A549 (cell line): Measurements from ENCODE around the gene PLD5. TPM values are rescaled to one million over a fixed set of nuclear protein-coding genes. Genes with fewer than 3 reads are reported as not detected.

Experiments used
- ATAC-seq, 2 experiments: fragments of 200-7000 bp in 1 of 2; fragments of >200 bp in 1 of 2; cut with Nextera tagmentation in 1 of 2; cut with Tn5 transposase in 1 of 2; 3 replicates each; pipeline versions ENCODE4 v1.8.0 to v1.9.1; 2018 to 2020; ENCODE audit warnings: mild to moderate bottlenecking in 1 of 2, moderate library complexity in 1 of 2
- CTCF ChIA-PET: fragments of 300-600 bp; sonication (Branson Sonifier 250); formaldehyde crosslinking; extraction: SDS; loops from one replicate; lab custom pipeline; 2021; ENCODE audit warnings: antibody characterized with exemption, inconsistent platforms; lab: Yijun Ruan, JAX
- POLR2A ChIA-PET: fragments of 350-600 bp; formaldehyde crosslinking; extraction: SDS; loops from one replicate; lab custom pipeline; 2021; ENCODE audit warnings: antibody characterized with exemption, inconsistent platforms; lab: Yijun Ruan, JAX
- DNase-seq, 2 experiments: peaks; one replicate each; pipeline versions ENCODE4 v3.0.0 to v3.0.0-alpha.2; 2011 to 2016; ENCODE audit warnings: low read depth in 1 of 2, low spot score in 1 of 2
- FAIRE-seq: peaks from 2 replicates; lab custom pipeline; 2011; peaks lifted over from hg19 to GRCh38; lab: Jason Lieb, UNC
- H3K27ac ChIP-seq, 2 experiments: fragments of >200 bp; sonication (Bioruptor Twin); formaldehyde crosslinking; 3 replicates each; pipeline ENCODE4 v1.5.1; 2016 to 2017
- H3K4me1 ChIP-seq: fragments of >200 bp; sonication (Bioruptor Twin); formaldehyde crosslinking; 3 replicates; pipeline ENCODE4 v1.6.1; 2016
- H3K4me2 ChIP-seq: fragments of >200 bp; sonication (Bioruptor Twin); formaldehyde crosslinking; 3 replicates; pipeline ENCODE4 v1.6.1; 2016
- H3K4me3 ChIP-seq: fragments of >200 bp; sonication (Bioruptor Twin); formaldehyde crosslinking; 3 replicates; pipeline ENCODE4 v1.5.1; 2016
- H3K9me3 ChIP-seq: fragments of >200 bp; sonication (Bioruptor Twin); formaldehyde crosslinking; 3 replicates; pipeline ENCODE4 v1.6.1; 2016
- BCL3 ChIP-seq: fragments of >200 bp; sonication (Bioruptor Twin); formaldehyde crosslinking; IDR thresholded peaks from 3 replicates; pipeline ENCODE4 v1.6.1; 2016
- BHLHE40 ChIP-seq: IDR thresholded peaks from 2 replicates; pipeline ENCODE4 v1.6.1; 2012; ENCODE audit warnings: low read depth, low read length, inconsistent platforms
- CBX2 ChIP-seq: fragments of 200-600 bp; sonication (generic); IDR thresholded peaks from 2 replicates; pipeline ENCODE4 v1.6.1; 2016; ENCODE audit warnings: low read depth, mild to moderate bottlenecking, borderline replicate concordance
- EHMT2 ChIP-seq: fragments of 200-600 bp; sonication (generic); IDR thresholded peaks from 2 replicates; pipeline ENCODE4 v1.6.1; 2016; ENCODE audit warnings: antibody characterized with exemption, low read depth, mild to moderate bottlenecking, moderate library complexity
- ELK1 ChIP-seq: fragments of 150-350 bp; IDR thresholded peaks from 2 replicates; pipeline ENCODE4 v1.6.1; 2014; ENCODE audit warnings: low read depth, mild to moderate bottlenecking, low read length
- EP300 ChIP-seq, 2 experiments: fragments of >200 bp; sonication (Bioruptor Twin); formaldehyde crosslinking; IDR thresholded peaks; 2 replicates in 1 of 2; 3 replicates in 1 of 2; pipeline ENCODE4 v1.6.1; 2016 to 2017
- ESRRA ChIP-seq: fragments of 150-350 bp; IDR thresholded peaks from 2 replicates; pipeline ENCODE4 v1.6.1; 2014; ENCODE audit warnings: mild to moderate bottlenecking, low read length, borderline replicate concordance
- FOSL2 ChIP-seq, 2 experiments: fragments of 450-650 bp in 1 of 2; fragments of >200 bp in 1 of 2; sonication (Bioruptor Twin) in 1 of 2; formaldehyde crosslinking; IDR thresholded peaks; 2 replicates each; pipeline versions ENCODE4 v1.5.0 to v1.6.1; 2016 to 2020; ENCODE audit warnings: mild to moderate bottlenecking in 1 of 2, moderate library complexity in 1 of 2
- FOXS1 ChIP-seq: fragments of 250-450 bp; sonication (Bioruptor Pico); IDR thresholded peaks from 2 replicates; pipeline ENCODE4 v1.5.0; 2020; ENCODE audit warnings: mild to moderate bottlenecking, moderate library complexity
- GATA3 ChIP-seq: IDR thresholded peaks from 2 replicates; pipeline ENCODE4 v1.6.1; 2012; ENCODE audit warnings: borderline replicate concordance
- HOXA7 ChIP-seq: fragments of 250-450 bp; sonication (Bioruptor Pico); IDR thresholded peaks from 2 replicates; pipeline ENCODE4 v1.5.0; 2020; ENCODE audit warnings: mild to moderate bottlenecking, moderate library complexity
- HOXB5 ChIP-seq: fragments of 250-450 bp; sonication (Bioruptor Pico); IDR thresholded peaks from 2 replicates; pipeline ENCODE4 v1.5.0; 2020; ENCODE audit warnings: mild to moderate bottlenecking, moderate library complexity
- JUN ChIP-seq, 2 experiments: fragments of >200 bp; sonication (Bioruptor Twin); formaldehyde crosslinking; IDR thresholded peaks; 2 replicates in 1 of 2; 3 replicates in 1 of 2; pipeline ENCODE4 v1.6.1; 2016 to 2017
- JUNB ChIP-seq: fragments of >200 bp; sonication (Bioruptor Twin); formaldehyde crosslinking; IDR thresholded peaks from 2 replicates; pipeline ENCODE4 v1.6.1; 2016
- PHF8 ChIP-seq: fragments of 200-600 bp; sonication (generic); IDR thresholded peaks from 2 replicates; pipeline ENCODE4 v1.6.1; 2016; ENCODE audit warnings: low read depth, mild to moderate bottlenecking, antibody characterized with exemption, moderate library complexity, borderline replicate concordance
- POLR2A ChIP-seq: IDR thresholded peaks from 2 replicates; pipeline ENCODE4 v1.6.1; 2012; ENCODE audit warnings: mild to moderate bottlenecking, low read length
- POLR2AphosphoS2 ChIP-seq: conservative IDR thresholded peaks from 2 replicates; pipeline ENCODE4 v1.6.1; 2012; ENCODE audit warnings: low read length, improper control_type of control experiment, inconsistent platforms
- RAD21 ChIP-seq, 2 experiments: fragments of >200 bp in 1 of 2; sonication (Bioruptor Twin) in 1 of 2; formaldehyde crosslinking in 1 of 2; IDR thresholded peaks in 1 of 2; conservative IDR thresholded peaks in 1 of 2; 2 replicates in 1 of 2; 3 replicates in 1 of 2; pipeline ENCODE4 v1.6.1; 2012 to 2018; ENCODE audit warnings: inconsistent platforms in 1 of 2
- RARB ChIP-seq: fragments of 250-450 bp; sonication (Bioruptor Pico); IDR thresholded peaks from 2 replicates; pipeline ENCODE4 v1.8.0; 2021; ENCODE audit warnings: mild to moderate bottlenecking, moderate library complexity
- RCOR1 ChIP-seq: fragments of 150-350 bp; IDR thresholded peaks from 2 replicates; pipeline ENCODE4 v1.6.1; 2014; ENCODE audit warnings: antibody characterized with exemption, low read length, low read depth
- SMC3 ChIP-seq: fragments of >200 bp; sonication (Bioruptor Twin); formaldehyde crosslinking; IDR thresholded peaks from 3 replicates; pipeline ENCODE4 v1.6.1; 2018; ENCODE audit warnings: inconsistent platforms
- USF2 ChIP-seq: fragments of 450-650 bp; IDR thresholded peaks from 2 replicates; pipeline ENCODE4 v1.6.1; 2014; ENCODE audit warnings: antibody characterized with exemption
- ZC3H11A ChIP-seq: fragments of 450-650 bp; IDR thresholded peaks from 2 replicates; pipeline ENCODE4 v1.6.1; 2014; ENCODE audit warnings: antibody characterized with exemption, mild to moderate bottlenecking
- ZFP36 ChIP-seq: fragments of 450-650 bp; IDR thresholded peaks from 2 replicates; pipeline ENCODE4 v1.6.1; 2014; ENCODE audit warnings: borderline replicate concordance; ENCODE audit not compliant: partially characterized antibody
- ZSCAN20 ChIP-seq: fragments of 250-450 bp; sonication (Bioruptor Pico); IDR thresholded peaks from 2 replicates; pipeline ENCODE4 v1.8.0; 2022; ENCODE audit warnings: mild to moderate bottlenecking, moderate library complexity
- WGBS: methylation state at CpG from one replicate; pipeline ENCODE4 v1.1.6; 2017; ENCODE audit errors: missing lambda C conversion rate; 5-methylcytosine and 5-hydroxymethylcytosine counted together
- polyA minus RNA-seq: library from RNA; depleted of rRNA, polyadenylated mRNA; stranded (reverse); fragments of >200 nt; gene quantifications from 2 replicates; pipeline ENCODE4 v1.2.3, GENCODE V29; 2011; rRNA and poly(A)+ RNA removed
- polyA plus RNA-seq, 4 experiments: library from polyadenylated mRNA; depleted of rRNA in 3 of 4; stranded (reverse); fragments of >200 nt; fragmentation: RNase III in 1 of 4; extraction: RNeasy Plus Mini Kit Qiagen cat#74134 plus additional on column Dnase treatment in 1 of 4; gene quantifications; 2 replicates in 3 of 4; 3 replicates in 1 of 4; pipeline ENCODE4 v1.2.3, GENCODE V29; 2011 to 2017
- TF ChIP-seq, protein P1 (sequence below): fragments of >200 bp; sonication (Bioruptor Twin); formaldehyde crosslinking; IDR thresholded peaks from 3 replicates; pipeline ENCODE4 v1.5.1; 2016
- TF ChIP-seq, protein P2 (sequence below): fragments of >200 bp; sonication (Bioruptor Twin); formaldehyde crosslinking; IDR thresholded peaks from 2 replicates; pipeline ENCODE4 v1.6.1; 2016
- TF ChIP-seq, protein P3 (sequence below): fragments of 250-450 bp; sonication (Bioruptor Pico); IDR thresholded peaks from 2 replicates; pipeline ENCODE4 v1.5.0; 2021; ENCODE audit warnings: mild to moderate bottlenecking, moderate library complexity, borderline replicate concordance

PLD5 gene
- polyA plus RNA-seq (2011; rRNA removed) (1.7 and 2.4 TPM in 2 replicates), polyA plus RNA-seq (2017; fragmentation: RNase III; extraction: RNeasy Plus Mini Kit Qiagen cat#74134 plus additional on column Dnase treatment) (1.5 to 1.6 TPM (median 1.5 TPM) in 3 replicates), polyA minus RNA-seq (1.4 and 2.1 TPM in 2 replicates)
- 0.32 and 0.36 TPM in 2 replicates for polyA plus RNA-seq (2012; cell fraction: cytosol; rRNA removed)
- 0.33 and 0.58 TPM in 2 replicates for polyA plus RNA-seq (2012; cell fraction: nucleus; rRNA removed)

GRCh38 chr1:242524571-242525359 is at the start of gene PLD5:
PLD5 (minus strand) TSS chr1:242524697.
- H3K4me1 ChIP-seq, result 0 out of 3 replicates have a peak, but pooled peaks cover 10% of the 10 kb centered on the region
- FAIRE-seq (no peak), DNase-seq (peak; percentile 29 to 52), ATAC-seq (peak; percentile 78 to 87)
- peak within 1 kb of the TSS; percentile 75 to 90 for H3K27ac ChIP-seq
- peak in 1 of 2 experiments; percentile 40; a peak in 1 of 5 replicates for TF ChIP-seq JUN (IDR thresholded peaks at IDR 0.05)
- TF ChIP-seq ZSCAN20 (CRISPR knock-in tag), result no peak
- TF ChIP-seq RARB (CRISPR knock-in tag), result no peak
- TF ChIP-seq POLR2AphosphoS2, result no peak
- TF ChIP-seq EP300 (IDR thresholded peaks at IDR 0.05), result no peak
- 0 out of 2 replicates have a peak, but pooled peaks have one; percentile 12 for TF ChIP-seq POLR2A
- TF ChIP-seq SMC3, result no peak
- no peak for TF ChIP-seq JUNB
- no peak for TF ChIP-seq ZFP36
- TF ChIP-seq, protein P1, sequence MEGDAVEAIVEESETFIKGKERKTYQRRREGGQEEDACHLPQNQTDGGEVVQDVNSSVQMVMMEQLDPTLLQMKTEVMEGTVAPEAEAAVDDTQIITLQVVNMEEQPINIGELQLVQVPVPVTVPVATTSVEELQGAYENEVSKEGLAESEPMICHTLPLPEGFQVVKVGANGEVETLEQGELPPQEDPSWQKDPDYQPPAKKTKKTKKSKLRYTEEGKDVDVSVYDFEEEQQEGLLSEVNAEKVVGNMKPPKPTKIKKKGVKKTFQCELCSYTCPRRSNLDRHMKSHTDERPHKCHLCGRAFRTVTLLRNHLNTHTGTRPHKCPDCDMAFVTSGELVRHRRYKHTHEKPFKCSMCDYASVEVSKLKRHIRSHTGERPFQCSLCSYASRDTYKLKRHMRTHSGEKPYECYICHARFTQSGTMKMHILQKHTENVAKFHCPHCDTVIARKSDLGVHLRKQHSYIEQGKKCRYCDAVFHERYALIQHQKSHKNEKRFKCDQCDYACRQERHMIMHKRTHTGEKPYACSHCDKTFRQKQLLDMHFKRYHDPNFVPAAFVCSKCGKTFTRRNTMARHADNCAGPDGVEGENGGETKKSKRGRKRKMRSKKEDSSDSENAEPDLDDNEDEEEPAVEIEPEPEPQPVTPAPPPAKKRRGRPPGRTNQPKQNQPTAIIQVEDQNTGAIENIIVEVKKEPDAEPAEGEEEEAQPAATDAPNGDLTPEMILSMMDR, result 0 out of 3 replicates have a peak, but pooled peaks have one; percentile 6
- TF ChIP-seq HOXB5 (CRISPR knock-in tag), result no peak
- TF ChIP-seq RCOR1, result no peak
- 0 out of 3 replicates have a peak, but pooled peaks have one; percentile 19 for TF ChIP-seq BCL3
- TF ChIP-seq FOSL2 (IDR thresholded peaks at IDR 0.05), result no peak
- TF ChIP-seq FOSL2 (CRISPR knock-in tag; IDR thresholded peaks at IDR 0.05), result no peak
- TF ChIP-seq RAD21 (conservative IDR thresholded peaks at IDR 0.05 in 1 of 2, IDR thresholded peaks at IDR 0.05 in 1 of 2), result no peak; a peak in 1 of 5 replicates
- ChIA-PET CTCF (interaction anchor here (0.6 to 1.2 kb wide), 2 partner anchors 19 to 338 kb away, joined by 3 read pairs; no protein-coding TSS in a partner anchor), POLR2A (interaction anchor here (0.9 kb wide), 1 partner anchor 116 kb away, joined by 3 read pairs; no protein-coding TSS in a partner anchor)
- 3% methylated on average over 18 of the region's 77 CpGs for WGBS
- H3K4me3 ChIP-seq, result peak within 1 kb of the TSS; percentile 57
- H3K4me2 ChIP-seq, result peak within 1 kb of the TSS; percentile 93
- no peaks in the 10 kb centered on the region for H3K9me3 ChIP-seq

DNA sequence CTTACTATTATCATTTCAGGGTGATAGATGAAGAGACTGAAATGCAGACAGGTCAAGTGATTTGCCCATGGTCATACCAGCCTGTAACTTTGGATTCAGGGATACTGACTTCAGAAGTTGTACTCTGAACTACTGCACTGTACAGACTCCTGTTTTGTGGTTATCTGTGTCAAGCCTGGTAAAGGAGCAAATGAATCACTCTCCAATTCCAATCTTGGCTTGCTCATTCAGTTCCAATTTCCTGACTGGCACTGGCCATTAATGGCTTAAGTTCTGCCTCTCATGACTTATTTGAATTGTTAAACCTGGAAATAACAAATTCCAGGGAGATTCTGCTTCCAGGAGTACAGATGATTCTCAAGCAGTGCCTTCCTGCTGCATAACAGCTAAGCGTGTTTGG is 45.4 kb upstream of the PLD5 start:
- 0 out of 3 replicates have a peak, but pooled peaks cover 4% of the 10 kb centered on the region for H3K9me3 ChIP-seq
- CTCF ChIA-PET, result no interaction called here
- no peaks in the 10 kb centered on the region for H3K4me1 ChIP-seq
- no peak for FAIRE-seq
- no peak overlapping the region for H3K4me3 ChIP-seq
- H3K27ac ChIP-seq, result no peak overlapping the region
- DNase-seq, result no peak
- no peak overlapping the region for H3K4me2 ChIP-seq
- WGBS, result 19% methylated on average over 1 of the region's 1 CpG
- ATAC-seq, result no peak
- POLR2A ChIA-PET, result no interaction called here
- TF ChIP-seq BHLHE40 (no peak), GATA3 (no peak), RAD21 (conservative IDR thresholded peaks at IDR 0.05 in 1 of 2, IDR thresholded peaks at IDR 0.05 in 1 of 2) (no peak), ZC3H11A (no peak), ESRRA (no peak), HOXA7 (no peak), HOXB5 (CRISPR knock-in tag) (no peak), ELK1 (no peak), CBX2 (no peak), EHMT2 (no peak), PHF8 (no peak), USF2 (no peak), FOXS1 (CRISPR knock-in tag) (no peak)
- TF ChIP-seq, protein P2, sequence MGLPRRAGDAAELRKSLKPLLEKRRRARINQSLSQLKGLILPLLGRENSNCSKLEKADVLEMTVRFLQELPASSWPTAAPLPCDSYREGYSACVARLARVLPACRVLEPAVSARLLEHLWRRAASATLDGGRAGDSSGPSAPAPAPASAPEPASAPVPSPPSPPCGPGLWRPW, result no peak
- TF ChIP-seq, protein P3, sequence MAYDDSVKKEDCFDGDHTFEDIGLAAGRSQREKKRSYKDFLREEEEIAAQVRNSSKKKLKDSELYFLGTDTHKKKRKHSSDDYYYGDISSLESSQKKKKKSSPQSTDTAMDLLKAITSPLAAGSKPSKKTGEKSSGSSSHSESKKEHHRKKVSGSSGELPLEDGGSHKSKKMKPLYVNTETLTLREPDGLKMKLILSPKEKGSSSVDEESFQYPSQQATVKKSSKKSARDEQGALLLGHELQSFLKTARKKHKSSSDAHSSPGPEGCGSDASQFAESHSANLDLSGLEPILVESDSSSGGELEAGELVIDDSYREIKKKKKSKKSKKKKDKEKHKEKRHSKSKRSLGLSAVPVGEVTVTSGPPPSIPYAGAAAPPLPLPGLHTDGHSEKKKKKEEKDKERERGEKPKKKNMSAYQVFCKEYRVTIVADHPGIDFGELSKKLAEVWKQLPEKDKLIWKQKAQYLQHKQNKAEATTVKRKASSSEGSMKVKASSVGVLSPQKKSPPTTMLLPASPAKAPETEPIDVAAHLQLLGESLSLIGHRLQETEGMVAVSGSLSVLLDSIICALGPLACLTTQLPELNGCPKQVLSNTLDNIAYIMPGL (CRISPR knock-in tag), result no peak
